Measurements from ENCODE around the gene GGCX. TPM values are rescaled to one million over a fixed set of nuclear protein-coding genes. Genes with fewer than 3 reads are reported as not detected.

The GGCX gene
- total RNA-seq, 4 donors from 2014 or later, result 7.9 to 31.3 (median 23.5) TPM

DNA sequence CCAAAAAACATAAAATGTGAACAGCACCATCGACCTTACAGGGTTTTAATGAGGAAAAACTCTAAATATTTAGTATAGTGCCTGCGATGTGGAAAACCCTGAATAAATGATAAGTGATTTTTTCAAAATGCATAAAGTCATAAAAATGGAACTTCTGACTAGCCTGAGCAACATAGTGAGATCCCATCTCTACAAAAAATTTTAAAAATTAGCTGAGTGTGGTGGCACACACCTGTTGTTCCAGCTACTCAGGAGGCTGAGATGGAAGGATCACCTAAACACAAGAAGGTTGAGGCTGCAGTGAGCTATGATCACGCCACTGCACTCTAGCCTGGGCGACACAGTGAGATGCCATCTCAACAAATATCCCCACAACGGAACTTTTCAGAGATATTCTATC lies 4.2 kb downstream of the GGCX start:
- peaks cover 8 to 26% (median 13%) of the 10 kb centered on the region in 4 donors for H3K4me1 ChIP-seq
- H3K27me3 ChIP-seq, result no peaks in the 10 kb centered on the region
- DNase-seq, result no peak
- no peaks in the 10 kb centered on the region for H3K9me3 ChIP-seq
- in situ Hi-C loops (cut with MboI; ENCODE audit: low pct_ligation_motif_present in 1 of 4, low pct_unique_long_range_greater_than_20kb in 1 of 4, low sequenced_read_pairs in 3 of 4), result loop anchor here in 1 of 4 donors (5.0 kb wide), 1 partner anchor 135 kb away; no protein-coding TSS in a partner anchor
- WGBS, 2 donors (ENCODE audit: low coverage in 1 of 2), result 90 to 92% methylated on average over 2 to 5 of the region's 5 CpGs
- intact Hi-C loops (cut with DNase I; ENCODE audit: low total_unique reads), result no loop called here
- peaks cover 0 to 14% (median 6%) of the 10 kb centered on the region in 4 donors for H3K36me3 ChIP-seq
- TF ChIP-seq EP300 (IDR thresholded peaks at IDR 0.05; ENCODE audit: low read depth), result no peak
- TF ChIP-seq POLR2A (IDR thresholded peaks at IDR 0.05), result no peak
- TF ChIP-seq POLR2AphosphoS5 (IDR thresholded peaks at IDR 0.05), result no peak
- TF ChIP-seq, protein P1, sequence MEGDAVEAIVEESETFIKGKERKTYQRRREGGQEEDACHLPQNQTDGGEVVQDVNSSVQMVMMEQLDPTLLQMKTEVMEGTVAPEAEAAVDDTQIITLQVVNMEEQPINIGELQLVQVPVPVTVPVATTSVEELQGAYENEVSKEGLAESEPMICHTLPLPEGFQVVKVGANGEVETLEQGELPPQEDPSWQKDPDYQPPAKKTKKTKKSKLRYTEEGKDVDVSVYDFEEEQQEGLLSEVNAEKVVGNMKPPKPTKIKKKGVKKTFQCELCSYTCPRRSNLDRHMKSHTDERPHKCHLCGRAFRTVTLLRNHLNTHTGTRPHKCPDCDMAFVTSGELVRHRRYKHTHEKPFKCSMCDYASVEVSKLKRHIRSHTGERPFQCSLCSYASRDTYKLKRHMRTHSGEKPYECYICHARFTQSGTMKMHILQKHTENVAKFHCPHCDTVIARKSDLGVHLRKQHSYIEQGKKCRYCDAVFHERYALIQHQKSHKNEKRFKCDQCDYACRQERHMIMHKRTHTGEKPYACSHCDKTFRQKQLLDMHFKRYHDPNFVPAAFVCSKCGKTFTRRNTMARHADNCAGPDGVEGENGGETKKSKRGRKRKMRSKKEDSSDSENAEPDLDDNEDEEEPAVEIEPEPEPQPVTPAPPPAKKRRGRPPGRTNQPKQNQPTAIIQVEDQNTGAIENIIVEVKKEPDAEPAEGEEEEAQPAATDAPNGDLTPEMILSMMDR (IDR thresholded peaks at IDR 0.05), result no peak
- H3K4me3 ChIP-seq, result no peak overlapping the region
- no peak overlapping the region for H3K27ac ChIP-seq

DNA sequence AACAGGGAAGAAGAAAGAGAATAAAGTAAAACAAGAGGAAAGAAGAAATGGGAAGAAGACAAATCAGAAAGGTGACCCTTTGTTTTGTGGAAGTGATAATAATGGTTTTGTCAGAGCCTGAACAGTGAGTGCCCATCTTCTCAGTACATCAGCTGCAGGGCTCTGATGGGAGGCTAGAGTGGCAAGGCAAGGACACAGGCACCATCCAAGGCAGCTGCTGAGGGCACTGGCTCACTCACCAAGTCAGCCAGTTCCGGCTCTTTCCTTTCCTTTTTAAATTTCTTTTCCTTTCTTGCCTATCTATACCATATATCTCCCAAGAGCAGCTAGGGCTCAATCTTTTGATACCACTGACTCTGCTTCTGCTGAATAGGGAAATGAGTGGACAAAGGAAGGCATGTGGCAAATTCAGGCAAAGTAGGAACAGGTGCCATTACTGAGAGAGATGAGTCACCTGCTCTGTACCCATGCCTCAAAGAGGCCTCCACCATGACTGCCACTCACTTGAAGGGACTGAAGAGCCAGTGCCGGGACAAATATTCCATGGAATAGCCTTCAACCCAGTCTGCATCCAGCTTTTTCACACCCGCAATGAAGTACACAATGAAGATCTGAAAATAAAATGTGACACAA lies 6.2 kb downstream of the GGCX start:
- no peaks in the 10 kb centered on the region for H3K27me3 ChIP-seq
- intact Hi-C loops (cut with DNase I; ENCODE audit: low total_unique reads), result no loop called here
- no peak overlapping the region for H3K27ac ChIP-seq
- H3K4me3 ChIP-seq, result no peak overlapping the region
- TF ChIP-seq EP300 (IDR thresholded peaks at IDR 0.05; ENCODE audit: low read depth), result no peak
- H3K9me3 ChIP-seq, result no peaks in the 10 kb centered on the region
- WGBS, 2 donors (ENCODE audit: low coverage in 1 of 2), result 76 to 94% methylated on average over 2 to 3 of the region's 3 CpGs
- peaks cover 0 to 21% (median 10%) of the 10 kb centered on the region in 4 donors for H3K36me3 ChIP-seq
- no peak for DNase-seq
- in situ Hi-C loops (cut with MboI; ENCODE audit: low pct_ligation_motif_present in 1 of 4, low pct_unique_long_range_greater_than_20kb in 1 of 4, low sequenced_read_pairs in 3 of 4), result loop anchor here in 3 of 4 donors (5.0 kb wide), 1 partner anchor 133 kb away; no protein-coding TSS in a partner anchor
- H3K4me1 ChIP-seq, result peaks cover 2 to 14% (median 4%) of the 10 kb centered on the region in 4 donors

DNA sequence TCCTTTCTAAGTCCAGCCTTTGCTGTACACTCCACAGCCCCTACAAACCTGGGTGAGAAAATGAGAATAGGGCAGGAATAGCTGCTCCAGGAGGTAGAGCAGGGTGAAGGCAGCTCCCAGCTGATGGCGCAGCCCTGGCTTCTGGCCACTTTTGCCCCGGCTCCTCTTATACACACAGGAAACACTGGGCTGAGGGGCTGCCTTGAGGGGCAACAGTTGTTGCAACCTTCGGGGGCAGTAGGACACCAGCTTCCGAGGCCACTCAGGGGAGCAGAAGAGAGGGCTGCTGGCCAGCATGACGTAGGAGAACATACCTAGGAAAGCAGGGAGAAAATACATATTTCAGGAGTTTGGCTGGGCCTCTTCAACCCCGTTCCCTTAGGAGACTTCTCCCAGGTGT lies 8.1 kb downstream of the GGCX start:
- Histone ChIP-seq H3K4me3 (no peak overlapping the region), H3K36me3 (peaks cover 0 to 21% (median 10%) of the 10 kb centered on the region in 4 donors), H3K9me3 (no peaks in the 10 kb centered on the region), H3K27ac (no peak overlapping the region), H3K27me3 (no peaks in the 10 kb centered on the region), H3K4me1 (no peaks in the 10 kb centered on the region)
- TF ChIP-seq EP300 (IDR thresholded peaks at IDR 0.05; ENCODE audit: low read depth) (no peak), POLR2AphosphoS5 (IDR thresholded peaks at IDR 0.05) (no peak), POLR2A (IDR thresholded peaks at IDR 0.05) (no peak)
- TF ChIP-seq, protein P1 (IDR thresholded peaks at IDR 0.05), result no peak
- 71 to 79% methylated on average over 4 to 6 of the region's 6 CpGs for WGBS, 2 donors (ENCODE audit: low coverage in 1 of 2)
- DNase-seq, result no peak
- intact Hi-C loops (cut with DNase I; ENCODE audit: low total_unique reads) (loop anchor here (2.0 kb wide), 1 partner anchor 132 kb away; no protein-coding TSS in a partner anchor), in situ Hi-C loops (cut with MboI; ENCODE audit: low pct_ligation_motif_present in 1 of 4, low pct_unique_long_range_greater_than_20kb in 1 of 4, low sequenced_read_pairs in 3 of 4) (loop anchor here in 2 of 4 donors (5.0 kb wide), 1 partner anchor 131 kb away; no protein-coding TSS in a partner anchor)

DNA sequence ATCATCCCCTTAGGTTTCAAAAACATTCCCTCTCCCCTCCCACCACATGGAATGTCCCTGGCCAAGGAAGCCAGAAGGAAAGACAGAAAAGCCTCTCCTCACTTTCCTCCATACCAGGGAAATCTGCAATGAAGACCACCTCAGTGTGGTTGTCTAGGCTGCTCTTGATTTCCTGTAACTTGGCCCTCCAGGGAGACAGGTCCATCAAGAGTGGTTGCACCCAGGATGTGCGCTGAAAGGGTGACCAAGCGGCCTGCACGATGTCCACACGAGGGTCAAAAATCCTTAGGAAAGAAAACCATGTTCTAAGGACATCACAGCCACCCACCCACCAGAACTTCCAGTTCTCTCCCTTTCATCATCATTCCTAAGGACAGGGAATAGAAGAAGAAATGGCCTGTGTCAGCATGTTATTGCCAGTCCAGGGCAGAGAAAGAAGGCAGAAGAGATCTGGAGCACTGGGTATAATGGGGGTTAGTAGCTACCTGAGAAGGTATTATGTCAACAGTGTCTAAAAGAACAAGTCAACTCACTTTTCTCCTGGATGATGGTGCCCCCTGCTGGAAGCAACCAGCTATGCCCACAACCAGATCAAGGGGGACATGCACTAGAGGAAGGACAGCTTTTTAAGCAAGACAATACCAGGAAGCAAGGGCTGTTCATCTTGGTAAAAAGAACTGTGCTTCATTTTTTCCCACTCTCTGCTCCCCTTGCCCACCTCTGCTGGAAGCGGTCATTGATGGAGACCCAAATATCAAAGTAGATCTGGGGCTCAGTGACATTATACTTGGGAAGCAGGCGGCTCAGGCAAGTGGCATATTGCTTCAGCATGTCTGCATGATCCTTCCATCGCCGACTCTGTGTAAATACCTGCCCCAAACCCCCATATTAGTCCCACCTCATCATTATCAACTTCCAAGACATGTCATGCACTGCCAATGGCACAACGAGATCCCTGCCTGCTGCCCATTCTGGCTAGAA lies 9.3 kb downstream of the GGCX start:
- Histone ChIP-seq H3K9me3 (no peaks in the 10 kb centered on the region), H3K27me3 (no peaks in the 10 kb centered on the region), H3K27ac (no peak overlapping the region), H3K4me1 (no peaks in the 10 kb centered on the region), H3K36me3 (peaks cover 0 to 21% (median 10%) of the 10 kb centered on the region in 4 donors), H3K4me3 (no peak overlapping the region)
- in situ Hi-C loops (cut with MboI; ENCODE audit: low pct_ligation_motif_present in 1 of 4, low pct_unique_long_range_greater_than_20kb in 1 of 4, low sequenced_read_pairs in 3 of 4) (loop anchor here in 2 of 4 donors (5.0 kb wide), 1 partner anchor 130 kb away; no protein-coding TSS in a partner anchor), intact Hi-C loops (cut with DNase I; ENCODE audit: low total_unique reads) (loop anchor here (2.0 kb wide), 1 partner anchor 131 kb away; no protein-coding TSS in a partner anchor)
- peak; percentile 91 for DNase-seq
- 72 to 81% methylated on average over 4 to 9 of the region's 9 CpGs for WGBS, 2 donors (ENCODE audit: low coverage in 1 of 2)
- TF ChIP-seq, protein P1 (IDR thresholded peaks at IDR 0.05), result peak; percentile 89 to 97 (median 90)
- no peak for TF ChIP-seq POLR2A (IDR thresholded peaks at IDR 0.05)
